HG03571 (cell line): Measurements from ENCODE around the gene KRT6A.

Experiments used
- ATAC-seq: cut with Tn5 transposase; IDR thresholded peaks from one replicate; pipeline ENCODE4 v1.9.1; 2021; ENCODE audit not compliant: unreplicated experiment

The KRT6A gene

GRCh38 chr12:52438305-52439301, 54.5 kb downstream of the KRT6A start:
- no peak for ATAC-seq

- no peak for ATAC-seq
Measured at GRCh38 chr12:52437508-52437907, 55.5 kb downstream of the KRT6A start.
